Keratinocyte (primary cell): ENCODE data around the gene FABP3.

Experiments
- CTCF ChIP-seq, 3 experiments: IDR thresholded peaks in 1 of 3; conservative IDR thresholded peaks in 1 of 3; optimal IDR thresholded peaks in 1 of 3; 2 replicates in 2 of 3; 3 replicates in 1 of 3; pipeline versions ENCODE3 to v1.5.1; 2011; ENCODE audit warnings: low read length in 3 of 3, mild to moderate bottlenecking in 3 of 3, moderate library complexity in 2 of 3, control low read depth in 1 of 3, inconsistent platforms in 1 of 3; ENCODE audit not compliant: insufficient read depth in 2 of 3; ENCODE audit errors: extremely low read depth in 1 of 3
- EZH2 ChIP-seq: IDR thresholded peaks from one replicate; pipeline ENCODE4 v1.6.1; 2012; ENCODE audit warnings: inconsistent platforms, mild to moderate bottlenecking, low read length, moderate library complexity

DNA sequence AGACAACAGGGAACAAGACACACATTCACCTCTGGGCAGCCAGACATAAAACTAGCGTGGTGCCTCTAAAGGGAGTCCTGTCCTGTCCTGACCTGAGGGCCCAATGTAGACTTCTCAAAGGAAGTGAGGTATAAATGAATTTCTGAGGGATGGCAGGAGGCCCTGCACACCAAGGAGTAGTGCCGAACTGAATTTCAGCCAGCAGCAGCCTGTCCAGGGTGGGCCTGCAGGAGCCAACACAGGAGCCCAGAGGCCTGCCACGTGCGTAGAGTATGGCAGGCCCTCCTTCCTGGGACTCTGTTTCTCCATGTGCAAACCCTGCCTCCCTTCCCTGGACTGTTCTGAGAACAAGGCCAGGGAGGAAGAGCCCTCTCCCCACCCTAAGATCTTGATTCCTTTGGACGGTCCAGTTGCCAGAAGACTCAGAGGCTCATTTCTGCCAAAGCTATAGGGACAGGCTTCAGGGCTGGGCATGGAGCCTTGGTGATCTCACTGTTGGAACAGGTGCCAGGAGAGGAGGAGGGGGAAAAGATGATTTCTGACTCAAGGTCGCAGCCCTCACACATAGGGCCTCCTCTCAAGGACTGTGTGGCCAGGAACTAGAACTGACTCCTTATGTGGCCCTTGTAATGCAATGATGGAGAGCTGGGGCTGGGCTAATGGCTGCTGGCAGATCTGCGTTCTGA, 1.8 kb upstream of the FABP3 start:
- TF ChIP-seq CTCF (optimal IDR thresholded peaks at IDR 0.05 in 1 of 3, IDR thresholded peaks at IDR 0.05 in 1 of 3, conservative IDR thresholded peaks at IDR 0.05 in 1 of 3; ENCODE audit: extremely low read depth in 1 of 3, insufficient read depth in 2 of 3, low read length in 3 of 3) = no peak
- TF ChIP-seq EZH2 = no peak
